ENCODE measurements around the gene ARMC9. TPM values are rescaled to one million over a fixed set of nuclear protein-coding genes. Genes with fewer than 3 reads are reported as not detected.
A peak's percentile ranks its signal among the peaks of the same experiment; 100 is the strongest.

Gene ARMC9
- total RNA-seq, 1 donor from 2014 or later = 40.8 TPM

GRCh38 chr2:231263118-231263831 is 64.8 kb downstream of the ARMC9 start:
- no peak for DNase-seq (ENCODE audit: low spot score, unreplicated experiment)
- Mint-ChIP-seq H3K4me3 (ENCODE audit: low read depth) (no peak overlapping the region), H3K27ac (no peak overlapping the region), H3K4me1 (ENCODE audit: low read depth) (no peaks in the 10 kb centered on the region), H3K27me3 (no peaks in the 10 kb centered on the region), H3K9me3 (ENCODE audit: low read depth) (no peaks in the 10 kb centered on the region), H3K36me3 (ENCODE audit: insufficient read depth) (peaks cover 7% of the 10 kb centered on the region)
- no peak for TF ChIP-seq CTCF (IDR thresholded peaks at IDR 0.05; ENCODE audit: unreplicated experiment)

- Mint-ChIP-seq H3K27ac (peak overlapping the region; percentile 29), H3K4me3 (ENCODE audit: low read depth) (no peak overlapping the region), H3K4me1 (ENCODE audit: low read depth) (no peaks in the 10 kb centered on the region), H3K9me3 (ENCODE audit: low read depth) (no peaks in the 10 kb centered on the region), H3K27me3 (no peaks in the 10 kb centered on the region), H3K36me3 (ENCODE audit: insufficient read depth) (peaks cover 28% of the 10 kb centered on the region)
- TF ChIP-seq CTCF (IDR thresholded peaks at IDR 0.05; ENCODE audit: unreplicated experiment) = no peak
- DNase-seq (ENCODE audit: low spot score, unreplicated experiment) = no peak
Measured at GRCh38 chr2:231270221-231271114, 72.0 kb downstream of the ARMC9 start.

GRCh38 chr2:231272991-231273390 is 74.6 kb downstream of the ARMC9 start:
- peaks cover 35% of the 10 kb centered on the region for H3K36me3 Mint-ChIP-seq (ENCODE audit: insufficient read depth)
- H3K4me3 Mint-ChIP-seq (ENCODE audit: low read depth) = no peak overlapping the region
- H3K27me3 Mint-ChIP-seq = no peaks in the 10 kb centered on the region
- no peak for TF ChIP-seq CTCF (IDR thresholded peaks at IDR 0.05; ENCODE audit: unreplicated experiment)
- no peaks in the 10 kb centered on the region for H3K9me3 Mint-ChIP-seq (ENCODE audit: low read depth)
- no peaks in the 10 kb centered on the region for H3K4me1 Mint-ChIP-seq (ENCODE audit: low read depth)
- H3K27ac Mint-ChIP-seq = no peak overlapping the region
- no peak for DNase-seq (ENCODE audit: low spot score, unreplicated experiment)

GRCh38 chr2:231276987-231277386 is 78.6 kb downstream of the ARMC9 start:
- Mint-ChIP-seq H3K9me3 (ENCODE audit: low read depth) (no peaks in the 10 kb centered on the region), H3K4me1 (ENCODE audit: low read depth) (no peaks in the 10 kb centered on the region), H3K27ac (no peak overlapping the region), H3K36me3 (ENCODE audit: insufficient read depth) (peaks cover 31% of the 10 kb centered on the region), H3K27me3 (no peaks in the 10 kb centered on the region), H3K4me3 (ENCODE audit: low read depth) (no peak overlapping the region)
- no peak for TF ChIP-seq CTCF (IDR thresholded peaks at IDR 0.05; ENCODE audit: unreplicated experiment)
- no peak for DNase-seq (ENCODE audit: low spot score, unreplicated experiment)

- Mint-ChIP-seq H3K9me3 (ENCODE audit: low read depth) (no peaks in the 10 kb centered on the region), H3K4me1 (ENCODE audit: low read depth) (no peaks in the 10 kb centered on the region), H3K36me3 (ENCODE audit: insufficient read depth) (peaks cover 32% of the 10 kb centered on the region), H3K4me3 (ENCODE audit: low read depth) (no peak overlapping the region), H3K27ac (no peak overlapping the region), H3K27me3 (no peaks in the 10 kb centered on the region)
- TF ChIP-seq CTCF (IDR thresholded peaks at IDR 0.05; ENCODE audit: unreplicated experiment) = no peak
- DNase-seq (ENCODE audit: low spot score, unreplicated experiment) = no peak
Measured at GRCh38 chr2:231277962-231278361, 79.5 kb downstream of the ARMC9 start.
